ENCODE measurements around the gene EPC1. TPM values are rescaled to one million over a fixed set of nuclear protein-coding genes. Genes with fewer than 3 reads are reported as not detected.

Gene EPC1
- total and polyA plus RNA-seq, 2 of the 8 experiments (the other 6 are each of a cell fraction or from before 2014, with no cell fraction given): 23.7 to 42.3 TPM

DNA sequence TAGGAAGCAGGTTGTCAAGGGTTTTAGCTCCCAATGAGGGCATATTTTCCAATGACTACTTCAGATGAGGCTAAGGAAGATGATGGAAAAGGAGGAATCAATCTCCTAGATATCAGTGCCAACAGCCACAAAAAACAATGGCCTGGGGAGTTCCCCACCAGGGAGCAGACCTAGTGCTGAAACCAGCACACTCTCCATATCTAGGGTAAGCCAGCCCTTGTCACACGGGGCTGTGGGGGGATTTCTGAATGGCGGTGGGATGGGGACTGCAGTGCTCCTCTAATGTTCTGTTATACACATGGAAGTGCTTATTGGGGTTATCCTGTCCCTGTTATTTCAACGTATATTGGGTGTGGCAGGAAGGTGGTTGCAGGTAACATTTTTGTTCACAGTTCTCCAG, 18.5 kb downstream of the EPC1 start (continued):
- TF ChIP-seq, protein P1, sequence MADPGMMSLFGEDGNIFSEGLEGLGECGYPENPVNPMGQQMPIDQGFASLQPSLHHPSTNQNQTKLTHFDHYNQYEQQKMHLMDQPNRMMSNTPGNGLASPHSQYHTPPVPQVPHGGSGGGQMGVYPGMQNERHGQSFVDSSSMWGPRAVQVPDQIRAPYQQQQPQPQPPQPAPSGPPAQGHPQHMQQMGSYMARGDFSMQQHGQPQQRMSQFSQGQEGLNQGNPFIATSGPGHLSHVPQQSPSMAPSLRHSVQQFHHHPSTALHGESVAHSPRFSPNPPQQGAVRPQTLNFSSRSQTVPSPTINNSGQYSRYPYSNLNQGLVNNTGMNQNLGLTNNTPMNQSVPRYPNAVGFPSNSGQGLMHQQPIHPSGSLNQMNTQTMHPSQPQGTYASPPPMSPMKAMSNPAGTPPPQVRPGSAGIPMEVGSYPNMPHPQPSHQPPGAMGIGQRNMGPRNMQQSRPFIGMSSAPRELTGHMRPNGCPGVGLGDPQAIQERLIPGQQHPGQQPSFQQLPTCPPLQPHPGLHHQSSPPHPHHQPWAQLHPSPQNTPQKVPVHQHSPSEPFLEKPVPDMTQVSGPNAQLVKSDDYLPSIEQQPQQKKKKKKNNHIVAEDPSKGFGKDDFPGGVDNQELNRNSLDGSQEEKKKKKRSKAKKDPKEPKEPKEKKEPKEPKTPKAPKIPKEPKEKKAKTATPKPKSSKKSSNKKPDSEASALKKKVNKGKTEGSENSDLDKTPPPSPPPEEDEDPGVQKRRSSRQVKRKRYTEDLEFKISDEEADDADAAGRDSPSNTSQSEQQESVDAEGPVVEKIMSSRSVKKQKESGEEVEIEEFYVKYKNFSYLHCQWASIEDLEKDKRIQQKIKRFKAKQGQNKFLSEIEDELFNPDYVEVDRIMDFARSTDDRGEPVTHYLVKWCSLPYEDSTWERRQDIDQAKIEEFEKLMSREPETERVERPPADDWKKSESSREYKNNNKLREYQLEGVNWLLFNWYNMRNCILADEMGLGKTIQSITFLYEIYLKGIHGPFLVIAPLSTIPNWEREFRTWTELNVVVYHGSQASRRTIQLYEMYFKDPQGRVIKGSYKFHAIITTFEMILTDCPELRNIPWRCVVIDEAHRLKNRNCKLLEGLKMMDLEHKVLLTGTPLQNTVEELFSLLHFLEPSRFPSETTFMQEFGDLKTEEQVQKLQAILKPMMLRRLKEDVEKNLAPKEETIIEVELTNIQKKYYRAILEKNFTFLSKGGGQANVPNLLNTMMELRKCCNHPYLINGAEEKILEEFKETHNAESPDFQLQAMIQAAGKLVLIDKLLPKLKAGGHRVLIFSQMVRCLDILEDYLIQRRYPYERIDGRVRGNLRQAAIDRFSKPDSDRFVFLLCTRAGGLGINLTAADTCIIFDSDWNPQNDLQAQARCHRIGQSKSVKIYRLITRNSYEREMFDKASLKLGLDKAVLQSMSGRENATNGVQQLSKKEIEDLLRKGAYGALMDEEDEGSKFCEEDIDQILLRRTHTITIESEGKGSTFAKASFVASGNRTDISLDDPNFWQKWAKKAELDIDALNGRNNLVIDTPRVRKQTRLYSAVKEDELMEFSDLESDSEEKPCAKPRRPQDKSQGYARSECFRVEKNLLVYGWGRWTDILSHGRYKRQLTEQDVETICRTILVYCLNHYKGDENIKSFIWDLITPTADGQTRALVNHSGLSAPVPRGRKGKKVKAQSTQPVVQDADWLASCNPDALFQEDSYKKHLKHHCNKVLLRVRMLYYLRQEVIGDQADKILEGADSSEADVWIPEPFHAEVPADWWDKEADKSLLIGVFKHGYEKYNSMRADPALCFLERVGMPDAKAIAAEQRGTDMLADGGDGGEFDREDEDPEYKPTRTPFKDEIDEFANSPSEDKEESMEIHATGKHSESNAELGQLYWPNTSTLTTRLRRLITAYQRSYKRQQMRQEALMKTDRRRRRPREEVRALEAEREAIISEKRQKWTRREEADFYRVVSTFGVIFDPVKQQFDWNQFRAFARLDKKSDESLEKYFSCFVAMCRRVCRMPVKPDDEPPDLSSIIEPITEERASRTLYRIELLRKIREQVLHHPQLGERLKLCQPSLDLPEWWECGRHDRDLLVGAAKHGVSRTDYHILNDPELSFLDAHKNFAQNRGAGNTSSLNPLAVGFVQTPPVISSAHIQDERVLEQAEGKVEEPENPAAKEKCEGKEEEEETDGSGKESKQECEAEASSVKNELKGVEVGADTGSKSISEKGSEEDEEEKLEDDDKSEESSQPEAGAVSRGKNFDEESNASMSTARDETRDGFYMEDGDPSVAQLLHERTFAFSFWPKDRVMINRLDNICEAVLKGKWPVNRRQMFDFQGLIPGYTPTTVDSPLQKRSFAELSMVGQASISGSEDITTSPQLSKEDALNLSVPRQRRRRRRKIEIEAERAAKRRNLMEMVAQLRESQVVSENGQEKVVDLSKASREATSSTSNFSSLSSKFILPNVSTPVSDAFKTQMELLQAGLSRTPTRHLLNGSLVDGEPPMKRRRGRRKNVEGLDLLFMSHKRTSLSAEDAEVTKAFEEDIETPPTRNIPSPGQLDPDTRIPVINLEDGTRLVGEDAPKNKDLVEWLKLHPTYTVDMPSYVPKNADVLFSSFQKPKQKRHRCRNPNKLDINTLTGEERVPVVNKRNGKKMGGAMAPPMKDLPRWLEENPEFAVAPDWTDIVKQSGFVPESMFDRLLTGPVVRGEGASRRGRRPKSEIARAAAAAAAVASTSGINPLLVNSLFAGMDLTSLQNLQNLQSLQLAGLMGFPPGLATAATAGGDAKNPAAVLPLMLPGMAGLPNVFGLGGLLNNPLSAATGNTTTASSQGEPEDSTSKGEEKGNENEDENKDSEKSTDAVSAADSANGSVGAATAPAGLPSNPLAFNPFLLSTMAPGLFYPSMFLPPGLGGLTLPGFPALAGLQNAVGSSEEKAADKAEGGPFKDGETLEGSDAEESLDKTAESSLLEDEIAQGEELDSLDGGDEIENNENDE (IDR thresholded peaks at IDR 0.05; ENCODE audit: insufficient replicate concordance, low read length): no peak
- TF ChIP-seq TAF7 (optimal IDR thresholded peaks at IDR 0.05; ENCODE audit: borderline replicate concordance, low read depth, low read length): no peak
- no peak for TF ChIP-seq NANOG (IDR thresholded peaks at IDR 0.05; ENCODE audit: insufficient read depth, low read depth, low read length, poor library complexity, severe bottlenecking)

Data from H1 (cell line).